Stimulated activated memory B cell treated with anti-CD40 and anti-IgM and Interleukin-4, amounts not matched to agents 10 μg/mL and 1 μg/mL and 100 μg/mL, for 72 hours (primary cell): ENCODE results near the gene ARHGAP29.

Source experiments
- ATAC-seq: fragments of 150-1000 bp; cut with Tn5 transposase; 2 replicates; pipeline ENCODE4 v1.10.0; 2021
- H3K27ac Mint-ChIP-seq: one replicate; pipeline ENCODE4 v1.8.0; 2022; ENCODE audit warnings: mild to moderate bottlenecking, mixed read lengths
- H3K27me3 Mint-ChIP-seq: one replicate; pipeline ENCODE4 v1.8.0; 2022; ENCODE audit warnings: mixed read lengths
- H3K36me3 Mint-ChIP-seq: one replicate; pipeline ENCODE4 v1.8.0; 2022; ENCODE audit warnings: mixed read lengths
- H3K4me1 Mint-ChIP-seq: one replicate; pipeline ENCODE4 v1.8.0; 2022; ENCODE audit warnings: mixed read lengths
- H3K4me3 Mint-ChIP-seq: one replicate; pipeline ENCODE4 v1.8.0; 2022; ENCODE audit warnings: mild to moderate bottlenecking, moderate library complexity, mixed read lengths
- H3K9me3 Mint-ChIP-seq: one replicate; pipeline ENCODE4 v1.8.0; 2022; ENCODE audit warnings: mixed read lengths

ARHGAP29 gene

GRCh38 chr1:94272388-94272787 is 35.0 kb upstream of the ARHGAP29 start:
- H3K27me3 Mint-ChIP-seq = peaks cover 22% of the 10 kb centered on the region
- H3K4me3 Mint-ChIP-seq = no peak overlapping the region
- H3K27ac Mint-ChIP-seq = no peak overlapping the region
- no peaks in the 10 kb centered on the region for H3K9me3 Mint-ChIP-seq
- H3K36me3 Mint-ChIP-seq = no peaks in the 10 kb centered on the region
- ATAC-seq = no peak
- H3K4me1 Mint-ChIP-seq = no peaks in the 10 kb centered on the region

GRCh38 chr1:94271373-94271772 is 34.0 kb upstream of the ARHGAP29 start:
- no peak overlapping the region for H3K4me3 Mint-ChIP-seq
- no peak for ATAC-seq
- H3K9me3 Mint-ChIP-seq = no peaks in the 10 kb centered on the region

GRCh38 chr1:94270801-94271203 is 33.4 kb upstream of the ARHGAP29 start:
- H3K27me3 Mint-ChIP-seq = peaks cover 30% of the 10 kb centered on the region
- ATAC-seq = no peak
- H3K4me3 Mint-ChIP-seq = no peak overlapping the region
- no peaks in the 10 kb centered on the region for H3K36me3 Mint-ChIP-seq
- no peaks in the 10 kb centered on the region for H3K9me3 Mint-ChIP-seq
- H3K4me1 Mint-ChIP-seq = no peaks in the 10 kb centered on the region
- no peak overlapping the region for H3K27ac Mint-ChIP-seq

More at GRCh38 chr1:94271373-94271772, 34.0 kb upstream of the ARHGAP29 start:
- Mint-ChIP-seq H3K4me1 (no peaks in the 10 kb centered on the region), H3K27me3 (peaks cover 25% of the 10 kb centered on the region), H3K27ac (no peak overlapping the region), H3K36me3 (no peaks in the 10 kb centered on the region)

GRCh38 chr1:94269921-94270320 is 32.5 kb upstream of the ARHGAP29 start:
- no peaks in the 10 kb centered on the region for H3K36me3 Mint-ChIP-seq
- H3K4me1 Mint-ChIP-seq = no peaks in the 10 kb centered on the region
- H3K27me3 Mint-ChIP-seq = peaks cover 21% of the 10 kb centered on the region
- H3K27ac Mint-ChIP-seq = no peak overlapping the region
- H3K4me3 Mint-ChIP-seq = no peak overlapping the region
- no peaks in the 10 kb centered on the region for H3K9me3 Mint-ChIP-seq
- no peak for ATAC-seq

- H3K4me3 Mint-ChIP-seq = no peak overlapping the region
- no peak overlapping the region for H3K27ac Mint-ChIP-seq
- H3K27me3 Mint-ChIP-seq = peaks cover 8% of the 10 kb centered on the region
- no peak for ATAC-seq
- H3K4me1 Mint-ChIP-seq = peaks cover 3% of the 10 kb centered on the region
- H3K36me3 Mint-ChIP-seq = no peaks in the 10 kb centered on the region
- no peaks in the 10 kb centered on the region for H3K9me3 Mint-ChIP-seq
Observed at GRCh38 chr1:94265906-94266305, 28.5 kb upstream of the ARHGAP29 start.

GRCh38 chr1:94265011-94265422 is 27.6 kb upstream of the ARHGAP29 start:
- H3K4me1 Mint-ChIP-seq = peaks cover 11% of the 10 kb centered on the region
- no peak overlapping the region for H3K4me3 Mint-ChIP-seq
- ATAC-seq = no peak
- H3K9me3 Mint-ChIP-seq = no peaks in the 10 kb centered on the region
- peaks cover 8% of the 10 kb centered on the region for H3K27me3 Mint-ChIP-seq
- H3K36me3 Mint-ChIP-seq = no peaks in the 10 kb centered on the region
- H3K27ac Mint-ChIP-seq = no peak overlapping the region

GRCh38 chr1:94260635-94261387 is 23.4 kb upstream of the ARHGAP29 start:
- no peak for ATAC-seq
- Mint-ChIP-seq H3K9me3 (no peaks in the 10 kb centered on the region), H3K27ac (no peak overlapping the region), H3K27me3 (no peaks in the 10 kb centered on the region), H3K36me3 (no peaks in the 10 kb centered on the region), H3K4me1 (peaks cover 11% of the 10 kb centered on the region), H3K4me3 (no peak overlapping the region)

- no peaks in the 10 kb centered on the region for H3K36me3 Mint-ChIP-seq
- no peaks in the 10 kb centered on the region for H3K27me3 Mint-ChIP-seq
- ATAC-seq = no peak
- H3K9me3 Mint-ChIP-seq = no peaks in the 10 kb centered on the region
- peaks cover 11% of the 10 kb centered on the region for H3K4me1 Mint-ChIP-seq
- H3K27ac Mint-ChIP-seq = no peak overlapping the region
- H3K4me3 Mint-ChIP-seq = no peak overlapping the region
Observed at GRCh38 chr1:94259635-94260289, 22.4 kb upstream of the ARHGAP29 start.

GRCh38 chr1:94258873-94259331 is 21.5 kb upstream of the ARHGAP29 start:
- no peak overlapping the region for H3K27ac Mint-ChIP-seq
- no peaks in the 10 kb centered on the region for H3K27me3 Mint-ChIP-seq
- ATAC-seq = no peak
- no peaks in the 10 kb centered on the region for H3K36me3 Mint-ChIP-seq
- H3K4me3 Mint-ChIP-seq = no peak overlapping the region
- peaks cover 11% of the 10 kb centered on the region for H3K4me1 Mint-ChIP-seq
- H3K9me3 Mint-ChIP-seq = no peaks in the 10 kb centered on the region

GRCh38 chr1:94257444-94257843 is 20.1 kb upstream of the ARHGAP29 start:
- Mint-ChIP-seq H3K4me1 (peaks cover 11% of the 10 kb centered on the region), H3K27ac (no peak overlapping the region), H3K36me3 (no peaks in the 10 kb centered on the region), H3K27me3 (peaks cover 11% of the 10 kb centered on the region), H3K9me3 (no peaks in the 10 kb centered on the region), H3K4me3 (no peak overlapping the region)
- ATAC-seq = no peak

GRCh38 chr1:94255476-94255875 is 18.1 kb upstream of the ARHGAP29 start:
- Mint-ChIP-seq H3K27me3 (peaks cover 25% of the 10 kb centered on the region), H3K9me3 (no peaks in the 10 kb centered on the region), H3K27ac (no peak overlapping the region), H3K36me3 (no peaks in the 10 kb centered on the region), H3K4me1 (peaks cover 4% of the 10 kb centered on the region), H3K4me3 (no peak overlapping the region)
- no peak for ATAC-seq

GRCh38 chr1:94254073-94254810 is 16.9 kb upstream of the ARHGAP29 start:
- Mint-ChIP-seq H3K9me3 (no peaks in the 10 kb centered on the region), H3K36me3 (no peaks in the 10 kb centered on the region), H3K4me1 (no peaks in the 10 kb centered on the region), H3K27me3 (peaks cover 37% of the 10 kb centered on the region), H3K27ac (no peak overlapping the region), H3K4me3 (no peak overlapping the region)
- ATAC-seq = no peak

- no peak for ATAC-seq
- H3K27me3 Mint-ChIP-seq = peaks cover 43% of the 10 kb centered on the region
- no peaks in the 10 kb centered on the region for H3K4me1 Mint-ChIP-seq
- no peaks in the 10 kb centered on the region for H3K9me3 Mint-ChIP-seq
- no peaks in the 10 kb centered on the region for H3K36me3 Mint-ChIP-seq
- no peak overlapping the region for H3K27ac Mint-ChIP-seq
- no peak overlapping the region for H3K4me3 Mint-ChIP-seq
Observed at GRCh38 chr1:94253456-94254017, 16.2 kb upstream of the ARHGAP29 start.

GRCh38 chr1:94250341-94250740 is 13.0 kb upstream of the ARHGAP29 start:
- Mint-ChIP-seq H3K27me3 (peaks cover 73% of the 10 kb centered on the region), H3K36me3 (no peaks in the 10 kb centered on the region), H3K4me3 (no peak overlapping the region), H3K9me3 (no peaks in the 10 kb centered on the region), H3K27ac (no peak overlapping the region), H3K4me1 (peaks cover 16% of the 10 kb centered on the region)
- ATAC-seq = no peak

- Mint-ChIP-seq H3K4me3 (no peak overlapping the region), H3K27me3 (peaks cover 80% of the 10 kb centered on the region), H3K4me1 (peaks cover 16% of the 10 kb centered on the region), H3K36me3 (no peaks in the 10 kb centered on the region), H3K9me3 (peaks cover 3% of the 10 kb centered on the region), H3K27ac (no peak overlapping the region)
- ATAC-seq = no peak
Observed at GRCh38 chr1:94248956-94249688, 11.7 kb upstream of the ARHGAP29 start.
